Pons (tissue), 1 donor: ENCODE results near the gene GLCCI1.

Experiments used
- DNase-seq: peaks from one replicate; pipeline ENCODE4 v3.0.0-alpha.2; 2016; ENCODE audit warnings: low spot score

Gene GLCCI1

DNA sequence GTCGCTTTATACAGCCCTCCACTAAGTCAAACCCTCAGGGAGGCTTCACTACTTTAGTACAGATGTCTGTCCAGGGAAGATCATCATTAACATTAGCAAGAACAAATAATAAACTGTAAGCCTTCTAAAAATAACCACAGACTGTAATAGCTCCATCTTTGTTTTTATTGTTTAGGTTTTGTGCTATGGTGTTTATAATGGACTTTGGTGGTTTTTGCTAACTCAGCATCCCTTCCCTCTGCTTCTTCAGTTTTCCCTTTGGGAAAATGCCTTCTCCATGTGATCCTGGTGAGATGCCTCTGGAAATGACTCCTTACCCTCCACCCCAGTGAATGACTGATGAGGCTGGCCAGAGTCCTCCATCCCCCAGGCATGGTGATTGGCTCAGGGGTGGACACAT is 162.1 kb downstream of the GLCCI1 start:
- DNase-seq, result no peak

DNA sequence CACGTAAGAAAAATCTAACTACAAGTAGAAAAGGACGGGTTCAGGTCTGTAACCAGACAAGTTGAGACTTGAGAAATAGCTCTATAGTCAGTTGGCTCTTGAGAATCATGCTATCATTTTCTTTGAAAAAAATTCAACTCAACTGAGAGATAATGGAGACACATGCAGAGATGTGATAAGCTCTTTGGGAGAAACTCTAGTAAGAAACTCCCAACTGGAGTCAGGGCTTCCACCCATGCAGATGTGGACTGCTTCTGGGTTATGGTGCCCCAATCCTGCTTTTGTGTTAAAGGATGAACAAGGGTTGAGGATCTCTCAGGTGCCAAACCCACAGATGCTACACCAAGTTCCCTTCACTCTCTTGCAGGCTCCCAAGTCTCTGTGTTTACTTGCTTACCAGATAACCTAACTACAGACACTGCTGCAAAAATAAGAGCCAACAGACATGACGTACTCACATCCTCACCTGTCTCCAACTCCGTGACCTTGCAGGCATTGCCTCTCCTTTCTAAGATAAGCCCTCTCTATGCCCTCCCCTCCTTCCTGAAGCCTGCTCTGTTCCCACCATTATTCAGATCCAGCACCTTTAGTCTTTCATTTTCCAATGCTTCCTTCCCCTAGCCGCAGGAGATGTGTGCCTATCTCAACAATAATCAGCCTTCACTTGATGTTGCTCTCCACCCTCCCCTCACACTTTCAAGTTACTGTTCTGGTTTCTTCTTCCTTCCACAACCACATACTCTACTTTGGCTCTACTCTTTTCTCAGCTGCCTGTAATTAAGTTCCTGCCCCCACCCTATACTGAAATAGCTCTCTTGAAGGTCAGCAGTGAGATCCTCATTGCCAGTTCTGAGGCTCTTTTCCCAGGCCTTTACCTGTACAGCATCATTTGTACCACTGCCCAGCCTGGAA is 163.4 kb downstream of the GLCCI1 start:
- no peak for DNase-seq

DNA sequence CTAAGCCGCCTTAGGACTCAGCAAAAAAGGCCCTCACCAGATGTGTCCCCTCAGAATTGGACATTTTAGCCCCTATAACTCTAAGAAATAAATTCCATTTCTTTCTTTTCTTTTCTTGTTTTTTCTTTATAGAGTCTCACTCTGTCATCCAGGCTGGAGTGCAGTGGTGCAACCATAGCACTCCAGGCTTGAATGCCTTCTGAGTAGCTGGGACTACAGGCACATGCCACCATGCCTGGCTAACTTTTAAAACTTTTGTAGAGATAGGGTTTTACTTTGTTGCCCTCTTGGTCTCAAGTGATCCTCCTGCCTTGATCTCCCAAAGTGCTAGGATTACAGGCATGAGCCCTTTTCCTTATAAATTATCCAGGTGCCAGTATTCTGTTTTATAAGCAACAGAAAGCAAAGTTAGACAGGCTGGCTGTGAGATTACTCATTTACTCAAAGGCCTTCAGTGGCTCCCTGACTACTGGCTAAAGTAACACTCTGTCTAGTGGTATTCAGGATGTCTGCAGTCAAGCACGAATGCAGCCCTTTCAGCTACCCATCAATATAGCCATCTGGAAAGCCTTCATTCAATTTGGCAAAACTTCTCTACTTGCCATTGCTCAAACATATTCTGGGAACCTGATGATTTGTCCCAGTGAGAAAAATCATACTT is 164.7 kb downstream of the GLCCI1 start:
- DNase-seq, result no peak

GRCh38 chr7:8134089-8134733 is 165.6 kb downstream of the GLCCI1 start:
- DNase-seq, result no peak

GRCh38 chr7:8135417-8135816 is 166.8 kb downstream of the GLCCI1 start:
- no peak for DNase-seq

DNA sequence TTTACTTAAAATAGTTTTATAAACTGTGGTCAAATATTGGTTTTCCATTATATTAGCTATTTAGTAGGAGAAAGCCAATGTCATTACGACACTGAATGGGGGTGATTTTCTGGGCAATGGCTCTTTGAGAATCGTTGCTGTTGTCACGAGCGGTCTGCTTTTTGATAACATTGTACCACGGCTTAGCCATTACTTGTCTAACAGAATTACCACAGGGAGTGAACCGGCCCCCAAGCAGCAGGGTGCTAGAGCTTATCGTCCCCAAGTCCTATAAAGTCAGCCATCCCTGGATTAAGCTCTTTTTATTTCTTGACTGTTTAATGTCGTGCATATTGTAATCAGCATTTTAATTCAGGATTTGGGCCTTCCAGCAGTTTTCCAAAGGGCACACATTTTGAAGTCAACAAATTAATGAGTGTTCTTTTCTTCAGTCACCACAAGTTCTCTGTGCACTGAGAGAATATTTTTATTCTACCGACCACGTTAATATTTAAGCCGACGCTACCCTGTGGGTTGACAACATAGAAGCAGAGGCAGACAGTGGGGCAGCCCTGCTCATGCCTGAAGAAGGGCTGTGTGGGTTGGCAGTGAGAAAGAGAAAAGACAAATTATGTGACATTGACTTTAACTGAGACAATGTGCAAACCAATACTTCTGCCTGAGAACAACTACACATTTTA is 167.6 kb downstream of the GLCCI1 start:
- no peak for DNase-seq
